ENCODE results near the gene CACNA2D4. TPM values are rescaled to one million over a fixed set of nuclear protein-coding genes. Genes with fewer than 3 reads are reported as not detected.

The CACNA2D4 gene
- polyA plus RNA-seq, 3 donors = 17.8 to 87.7 (median 22.1) TPM

DNA sequence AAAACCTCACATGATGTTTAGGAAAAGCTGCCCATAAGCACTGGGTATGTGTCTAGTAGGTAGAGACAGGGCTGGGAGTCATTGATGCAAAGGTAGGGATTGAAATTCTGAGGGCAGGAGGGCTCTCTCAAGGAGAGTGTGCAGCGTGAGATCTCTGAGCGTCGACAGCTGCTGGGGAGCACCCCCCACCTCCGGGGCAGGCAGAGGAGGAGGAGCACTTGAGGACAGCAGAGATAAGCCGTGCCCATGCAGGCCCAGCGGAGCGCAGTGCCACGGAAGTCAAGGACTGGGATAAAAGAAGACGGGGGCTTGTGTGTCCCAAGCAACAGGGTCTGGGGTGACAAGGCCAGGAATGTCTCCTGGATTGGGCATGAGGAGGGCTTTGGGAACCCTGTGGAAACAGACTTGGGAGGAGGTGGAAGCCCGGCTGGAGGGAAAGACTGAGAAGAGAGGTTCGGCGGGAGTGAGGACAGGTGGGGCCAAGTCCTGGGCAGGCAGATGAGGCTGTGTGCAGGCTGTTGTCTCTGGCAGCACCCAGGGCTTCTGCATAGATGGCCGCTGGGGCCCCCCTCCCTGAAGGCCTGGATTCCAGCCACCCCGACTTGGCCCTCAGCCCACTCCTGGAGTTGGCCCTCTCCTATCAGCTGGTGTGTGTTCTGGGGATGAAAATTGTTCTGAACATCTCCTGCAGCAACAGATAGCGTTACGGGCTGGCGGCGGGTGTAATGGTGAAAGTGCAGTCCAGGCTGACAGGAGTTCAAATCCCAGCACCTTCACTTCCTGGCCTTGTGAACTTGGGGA, 1.9 kb downstream of the CACNA2D4 start:
- H3K4me3 ChIP-seq (replicated peaks in 1 of 3; ENCODE audit: low read depth in 2 of 3, low read length in 3 of 3) = no peak overlapping the region
- H3K27ac Mint-ChIP-seq = peak overlapping the region in 2 of 7 donors; percentile 1 to 65
- H3K4me1 ChIP-seq (ENCODE audit: control insufficient read depth in 1 of 2, insufficient read depth in 2 of 2, low read length in 2 of 2) = peaks cover 36 to 48% of the 10 kb centered on the region in 2 donors
- peak overlapping the region in 1 of 2 donors; percentile 50 for H3K4me3 Mint-ChIP-seq
- no peak overlapping the region for H3K27ac ChIP-seq (ENCODE audit: low read depth in 1 of 2, low read length in 2 of 2)
- H4K20me1 ChIP-seq (ENCODE audit: insufficient read depth, low read length) = no peaks in the 10 kb centered on the region
- peaks cover 35% of the 10 kb centered on the region for H3K79me2 ChIP-seq (ENCODE audit: insufficient read depth, low read length)
- peaks cover 2 to 6% (median 4%) of the 10 kb centered on the region in 3 donors for H3K27me3 Mint-ChIP-seq (ENCODE audit: low read depth in 3 of 3)
- WGBS (ENCODE audit: insufficient coverage) = 95% methylated on average over 18 of the region's 18 CpGs
- peak overlapping the region; percentile 81 for H3K4me2 ChIP-seq (replicated peaks; ENCODE audit: extremely low read depth, low read length, poor library complexity, severe bottlenecking)
- TF ChIP-seq, protein P1, sequence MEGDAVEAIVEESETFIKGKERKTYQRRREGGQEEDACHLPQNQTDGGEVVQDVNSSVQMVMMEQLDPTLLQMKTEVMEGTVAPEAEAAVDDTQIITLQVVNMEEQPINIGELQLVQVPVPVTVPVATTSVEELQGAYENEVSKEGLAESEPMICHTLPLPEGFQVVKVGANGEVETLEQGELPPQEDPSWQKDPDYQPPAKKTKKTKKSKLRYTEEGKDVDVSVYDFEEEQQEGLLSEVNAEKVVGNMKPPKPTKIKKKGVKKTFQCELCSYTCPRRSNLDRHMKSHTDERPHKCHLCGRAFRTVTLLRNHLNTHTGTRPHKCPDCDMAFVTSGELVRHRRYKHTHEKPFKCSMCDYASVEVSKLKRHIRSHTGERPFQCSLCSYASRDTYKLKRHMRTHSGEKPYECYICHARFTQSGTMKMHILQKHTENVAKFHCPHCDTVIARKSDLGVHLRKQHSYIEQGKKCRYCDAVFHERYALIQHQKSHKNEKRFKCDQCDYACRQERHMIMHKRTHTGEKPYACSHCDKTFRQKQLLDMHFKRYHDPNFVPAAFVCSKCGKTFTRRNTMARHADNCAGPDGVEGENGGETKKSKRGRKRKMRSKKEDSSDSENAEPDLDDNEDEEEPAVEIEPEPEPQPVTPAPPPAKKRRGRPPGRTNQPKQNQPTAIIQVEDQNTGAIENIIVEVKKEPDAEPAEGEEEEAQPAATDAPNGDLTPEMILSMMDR (IDR thresholded peaks at IDR 0.05) = no peak
- no peaks in the 10 kb centered on the region for H3K9me3 ChIP-seq (replicated peaks in 1 of 2; ENCODE audit: control insufficient read depth in 1 of 2, insufficient read depth in 1 of 2, low read length in 2 of 2)
- H2AFZ ChIP-seq (ENCODE audit: insufficient read depth, low read depth, low read length, poor library complexity, severe bottlenecking) = peak overlapping the region; percentile 87
- H3K36me3 Mint-ChIP-seq = peaks cover 10 to 13% of the 10 kb centered on the region in 2 donors
- no peaks in the 10 kb centered on the region for H3K27me3 ChIP-seq (ENCODE audit: control insufficient read depth in 2 of 2, insufficient read depth in 2 of 2, low read length in 2 of 2)
- H3K36me3 ChIP-seq (replicated peaks in 1 of 2; ENCODE audit: control insufficient read depth in 1 of 2, insufficient read depth in 2 of 2, low read length in 2 of 2) = peaks cover 0 to 3% of the 10 kb centered on the region in 2 donors
- no peaks in the 10 kb centered on the region for H3K9me3 Mint-ChIP-seq
- intact Hi-C loops (cut with micrococcal nuclease) = no loop called here
- H3K4me1 Mint-ChIP-seq = peaks cover 47% of the 10 kb centered on the region
- H3K9ac ChIP-seq (ENCODE audit: insufficient read depth, low read length, poor library complexity, severe bottlenecking) = no peak overlapping the region
- peak in 1 of 3 donors; percentile 2 for DNase-seq

DNA sequence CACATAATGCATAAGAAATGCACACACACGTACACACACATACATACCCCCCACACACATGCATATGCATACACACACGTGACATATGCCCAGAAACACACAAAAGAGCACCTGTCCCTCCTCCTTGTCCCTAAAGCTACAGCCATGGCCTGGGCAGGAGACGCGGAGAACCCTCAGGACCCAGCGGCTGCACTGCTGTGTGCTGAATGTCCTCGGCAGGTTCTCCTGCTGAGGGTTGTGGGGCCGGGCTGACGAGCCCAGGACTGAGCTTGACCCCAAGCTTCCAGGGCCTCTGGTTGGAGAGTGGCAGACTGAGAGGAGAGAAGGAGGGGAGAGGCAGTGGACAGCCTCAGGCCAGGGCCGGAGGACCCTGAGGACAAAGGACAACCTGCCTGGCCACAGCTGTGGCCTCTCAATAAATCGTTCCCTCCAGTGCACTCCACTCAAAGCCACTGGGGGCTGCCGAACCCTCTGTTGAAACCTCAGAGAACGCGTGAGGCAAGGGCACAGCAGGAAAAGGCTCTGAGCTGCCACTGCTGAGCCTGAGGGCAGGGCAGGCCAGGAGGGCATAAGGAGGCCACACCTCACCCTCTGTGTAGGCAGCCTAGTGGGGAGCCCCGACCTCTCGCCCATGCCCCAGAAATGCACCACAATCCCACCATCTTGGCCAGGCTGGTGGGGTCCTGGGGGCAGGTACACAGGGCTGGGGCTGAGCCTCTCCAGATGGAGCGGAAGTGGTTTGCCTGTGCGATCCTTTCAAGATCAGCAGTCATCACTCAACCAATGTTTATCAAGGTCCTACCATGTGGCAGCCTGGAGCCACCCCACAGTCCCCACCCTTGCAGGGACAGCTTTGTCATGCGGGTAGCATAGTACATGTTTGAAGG, 3.1 kb downstream of the CACNA2D4 start:
- no peak overlapping the region for H3K27ac Mint-ChIP-seq
- no peak overlapping the region for H3K4me2 ChIP-seq (replicated peaks; ENCODE audit: extremely low read depth, low read length, poor library complexity, severe bottlenecking)
- H3K4me3 ChIP-seq (replicated peaks in 1 of 3; ENCODE audit: low read depth in 2 of 3, low read length in 3 of 3) = no peak overlapping the region
- no peak overlapping the region for H3K27ac ChIP-seq (ENCODE audit: low read depth in 1 of 2, low read length in 2 of 2)
- 66% methylated on average over 16 of the region's 18 CpGs for WGBS (ENCODE audit: insufficient coverage)
- H4K20me1 ChIP-seq (ENCODE audit: insufficient read depth, low read length) = no peaks in the 10 kb centered on the region
- intact Hi-C loops (cut with micrococcal nuclease) = no loop called here
- peaks cover 0 to 3% (median 0%) of the 10 kb centered on the region in 7 donors for H3K9me3 Mint-ChIP-seq
- peaks cover 27% of the 10 kb centered on the region for H3K79me2 ChIP-seq (ENCODE audit: insufficient read depth, low read length)
- H3K36me3 ChIP-seq (replicated peaks in 1 of 2; ENCODE audit: control insufficient read depth in 1 of 2, insufficient read depth in 2 of 2, low read length in 2 of 2) = peaks cover 0 to 3% of the 10 kb centered on the region in 2 donors
- peak in 1 of 3 donors; percentile 1 for DNase-seq
- no peaks in the 10 kb centered on the region for H3K9me3 ChIP-seq (replicated peaks in 1 of 2; ENCODE audit: control insufficient read depth in 1 of 2, insufficient read depth in 1 of 2, low read length in 2 of 2)
- peaks cover 2 to 6% (median 6%) of the 10 kb centered on the region in 3 donors for H3K27me3 Mint-ChIP-seq (ENCODE audit: low read depth in 3 of 3)
- TF ChIP-seq, protein P1 (IDR thresholded peaks at IDR 0.05) = no peak
- peaks cover 25 to 37% of the 10 kb centered on the region in 2 donors for H3K4me1 ChIP-seq (ENCODE audit: control insufficient read depth in 1 of 2, insufficient read depth in 2 of 2, low read length in 2 of 2)
- peak overlapping the region; percentile 36 for H3K9ac ChIP-seq (ENCODE audit: insufficient read depth, low read length, poor library complexity, severe bottlenecking)
- no peak overlapping the region for H2AFZ ChIP-seq (ENCODE audit: insufficient read depth, low read depth, low read length, poor library complexity, severe bottlenecking)
- H3K36me3 Mint-ChIP-seq = peaks cover 5 to 7% of the 10 kb centered on the region in 2 donors
- H3K27me3 ChIP-seq (ENCODE audit: control insufficient read depth in 2 of 2, insufficient read depth in 2 of 2, low read length in 2 of 2) = no peaks in the 10 kb centered on the region
- peaks cover 41% of the 10 kb centered on the region for H3K4me1 Mint-ChIP-seq
- H3K4me3 Mint-ChIP-seq = no peak overlapping the region
